ENCODE results near the gene GALNT8. TPM values are rescaled to one million over a fixed set of nuclear protein-coding genes. Genes with fewer than 3 reads are reported as not detected.

The GALNT8 gene
- total and polyA plus RNA-seq, 9 of the 15 experiments (the other 6 are each of a cell fraction or from before 2014, with no cell fraction given) = 0.11 to 0.23 (median 0.21) TPM; not detected in 6

DNA sequence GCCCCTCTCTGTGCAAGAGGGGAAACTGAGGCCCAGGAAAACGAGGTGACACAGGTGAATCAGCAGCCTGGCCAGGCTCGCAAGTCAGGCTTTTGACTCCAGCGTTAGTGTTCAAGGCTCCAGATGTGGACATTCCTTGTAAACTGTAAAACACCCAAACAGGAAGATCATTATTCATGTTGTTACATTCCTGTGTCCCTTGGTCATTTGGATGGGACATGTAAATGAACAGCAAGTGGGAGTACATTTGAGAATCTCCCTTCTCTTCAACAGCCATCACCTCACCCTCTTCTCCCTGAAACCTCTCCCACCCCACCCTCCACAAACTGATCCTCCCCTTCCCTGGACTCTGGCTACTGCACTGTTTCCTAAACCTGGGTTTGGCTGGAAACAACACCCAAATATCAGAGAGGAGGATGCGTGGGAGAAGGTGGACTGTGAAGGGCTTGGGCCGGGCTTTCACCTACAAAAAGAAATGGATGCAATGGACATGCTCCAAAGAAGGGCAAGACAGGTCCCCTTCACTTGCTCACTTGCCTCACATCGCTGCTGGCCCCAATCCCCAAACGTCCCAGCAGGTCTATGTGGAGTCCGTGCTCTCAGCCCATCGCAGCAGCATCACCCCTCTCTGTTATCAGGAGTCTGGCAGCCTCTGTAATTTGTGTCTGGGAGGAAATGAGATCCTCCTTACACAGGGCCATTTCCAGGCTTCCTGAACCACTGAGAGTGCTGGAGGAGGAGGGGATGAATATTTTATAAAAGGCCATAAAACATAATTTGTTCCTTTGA lies 76.7 kb downstream of the GALNT8 start:
- BruUV-seq (replicated peaks) = no TSS peak
- ChIA-PET CTCF (ENCODE audit: low intra/inter-chr PET ratio) (no interaction called here), POLR2A (no interaction called here)
- in situ Hi-C loops (cut with MboI) (no loop called here), intact Hi-C loops (cut with micrococcal nuclease) (no loop called here)
- Histone ChIP-seq H3K4me2 (ENCODE audit: insufficient read depth, low read length) (no peak overlapping the region), H3K9ac (ENCODE audit: insufficient read depth in 1 of 2, low read depth in 2 of 2, low read length in 2 of 2) (no peak overlapping the region), H3K27ac (ENCODE audit: extremely low read depth, low read depth, low read length) (no peak overlapping the region), H3K27me3 (ENCODE audit: control insufficient read depth in 2 of 2, insufficient read depth in 2 of 2, low read length in 2 of 2) (peaks cover 0 to 4% of the 10 kb centered on the region in 2 experiments; a peak in 1 of 5 replicates), H3K9me1 (ENCODE audit: control insufficient read depth, insufficient read depth, low read length) (no peaks in the 10 kb centered on the region), H3K9me3 (replicated peaks; ENCODE audit: control insufficient read depth, insufficient read depth, low read depth, low read length) (no peaks in the 10 kb centered on the region), H3K4me3 (no peak overlapping the region), H3K36me3 (ENCODE audit: control insufficient read depth, insufficient read depth, low read length) (no peaks in the 10 kb centered on the region), H2AFZ (ENCODE audit: low read depth, low read length) (no peak overlapping the region), H4K20me1 (replicated peaks; ENCODE audit: control insufficient read depth, insufficient read depth, low read length) (no peaks in the 10 kb centered on the region), H3K79me2 (ENCODE audit: control insufficient read depth, insufficient read depth, low read length) (no peaks in the 10 kb centered on the region), H3K4me1 (replicated peaks in 1 of 2; ENCODE audit: control insufficient read depth in 2 of 2, insufficient read depth in 2 of 2, low read length in 2 of 2) (no peaks in the 10 kb centered on the region)
- ATAC-seq (no peak), FAIRE-seq (no peak), DNase-seq (ENCODE audit: extremely low read depth in 1 of 4, low spot score in 3 of 4) (no peak)
- no peak for TF ChIP-seq RBM22 (IDR thresholded peaks at IDR 0.05; ENCODE audit: low read depth, low read length, poor library complexity, severe bottlenecking)
- no peak for TF ChIP-seq FOSL1 (tag; conservative IDR thresholded peaks at IDR 0.05)
- no peak for TF ChIP-seq ZNF445 (CRISPR knock-in tag; IDR thresholded peaks at IDR 0.05; ENCODE audit: low read depth)
- no peak for TF ChIP-seq CTBP1 (IDR thresholded peaks at IDR 0.05; ENCODE audit: borderline replicate concordance)
- no peak for TF ChIP-seq ZEB2 (IDR thresholded peaks at IDR 0.05)
- TF ChIP-seq ARHGAP35 (IDR thresholded peaks at IDR 0.05; ENCODE audit: partially characterized antibody) = no peak
- TF ChIP-seq IFI16 (CRISPR knock-in tag; IDR thresholded peaks at IDR 0.05) = no peak
- TF ChIP-seq RUNX1 (IDR thresholded peaks at IDR 0.05; ENCODE audit: low read depth) = no peak
- TF ChIP-seq EGR1 (conservative IDR thresholded peaks at IDR 0.05) = no peak
- TF ChIP-seq EHMT2 (IDR thresholded peaks at IDR 0.05) = no peak
- TF ChIP-seq ZNF780A (CRISPR knock-in tag; IDR thresholded peaks at IDR 0.05) = no peak
- TF ChIP-seq KDM1A (IDR thresholded peaks at IDR 0.05) = no peak
- TF ChIP-seq, protein P1, sequence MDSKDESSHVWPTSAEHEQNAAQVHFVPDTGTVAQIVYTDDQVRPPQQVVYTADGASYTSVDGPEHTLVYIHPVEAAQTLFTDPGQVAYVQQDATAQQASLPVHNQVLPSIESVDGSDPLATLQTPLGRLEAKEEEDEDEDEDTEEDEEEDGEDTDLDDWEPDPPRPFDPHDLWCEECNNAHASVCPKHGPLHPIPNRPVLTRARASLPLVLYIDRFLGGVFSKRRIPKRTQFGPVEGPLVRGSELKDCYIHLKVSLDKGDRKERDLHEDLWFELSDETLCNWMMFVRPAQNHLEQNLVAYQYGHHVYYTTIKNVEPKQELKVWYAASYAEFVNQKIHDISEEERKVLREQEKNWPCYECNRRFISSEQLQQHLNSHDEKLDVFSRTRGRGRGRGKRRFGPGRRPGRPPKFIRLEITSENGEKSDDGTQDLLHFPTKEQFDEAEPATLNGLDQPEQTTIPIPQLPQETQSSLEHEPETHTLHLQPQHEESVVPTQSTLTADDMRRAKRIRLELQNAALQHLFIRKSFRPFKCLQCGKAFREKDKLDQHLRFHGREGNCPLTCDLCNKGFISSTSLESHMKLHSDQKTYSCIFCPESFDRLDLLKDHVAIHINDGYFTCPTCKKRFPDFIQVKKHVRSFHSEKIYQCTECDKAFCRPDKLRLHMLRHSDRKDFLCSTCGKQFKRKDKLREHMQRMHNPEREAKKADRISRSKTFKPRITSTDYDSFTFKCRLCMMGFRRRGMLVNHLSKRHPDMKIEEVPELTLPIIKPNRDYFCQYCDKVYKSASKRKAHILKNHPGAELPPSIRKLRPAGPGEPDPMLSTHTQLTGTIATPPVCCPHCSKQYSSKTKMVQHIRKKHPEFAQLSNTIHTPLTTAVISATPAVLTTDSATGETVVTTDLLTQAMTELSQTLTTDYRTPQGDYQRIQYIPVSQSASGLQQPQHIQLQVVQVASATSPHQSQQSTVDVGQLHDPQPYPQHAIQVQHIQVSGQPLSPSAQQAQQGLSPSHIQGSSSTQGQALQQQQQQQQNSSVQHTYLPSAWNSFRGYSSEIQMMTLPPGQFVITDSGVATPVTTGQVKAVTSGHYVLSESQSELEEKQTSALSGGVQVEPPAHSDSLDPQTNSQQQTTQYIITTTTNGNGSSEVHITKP (IDR thresholded peaks at IDR 0.05; ENCODE audit: partially characterized antibody) = no peak
- TF ChIP-seq, protein P2, sequence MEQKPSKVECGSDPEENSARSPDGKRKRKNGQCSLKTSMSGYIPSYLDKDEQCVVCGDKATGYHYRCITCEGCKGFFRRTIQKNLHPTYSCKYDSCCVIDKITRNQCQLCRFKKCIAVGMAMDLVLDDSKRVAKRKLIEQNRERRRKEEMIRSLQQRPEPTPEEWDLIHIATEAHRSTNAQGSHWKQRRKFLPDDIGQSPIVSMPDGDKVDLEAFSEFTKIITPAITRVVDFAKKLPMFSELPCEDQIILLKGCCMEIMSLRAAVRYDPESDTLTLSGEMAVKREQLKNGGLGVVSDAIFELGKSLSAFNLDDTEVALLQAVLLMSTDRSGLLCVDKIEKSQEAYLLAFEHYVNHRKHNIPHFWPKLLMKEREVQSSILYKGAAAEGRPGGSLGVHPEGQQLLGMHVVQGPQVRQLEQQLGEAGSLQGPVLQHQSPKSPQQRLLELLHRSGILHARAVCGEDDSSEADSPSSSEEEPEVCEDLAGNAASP (IDR thresholded peaks at IDR 0.05) = no peak
- TF ChIP-seq, protein P3, sequence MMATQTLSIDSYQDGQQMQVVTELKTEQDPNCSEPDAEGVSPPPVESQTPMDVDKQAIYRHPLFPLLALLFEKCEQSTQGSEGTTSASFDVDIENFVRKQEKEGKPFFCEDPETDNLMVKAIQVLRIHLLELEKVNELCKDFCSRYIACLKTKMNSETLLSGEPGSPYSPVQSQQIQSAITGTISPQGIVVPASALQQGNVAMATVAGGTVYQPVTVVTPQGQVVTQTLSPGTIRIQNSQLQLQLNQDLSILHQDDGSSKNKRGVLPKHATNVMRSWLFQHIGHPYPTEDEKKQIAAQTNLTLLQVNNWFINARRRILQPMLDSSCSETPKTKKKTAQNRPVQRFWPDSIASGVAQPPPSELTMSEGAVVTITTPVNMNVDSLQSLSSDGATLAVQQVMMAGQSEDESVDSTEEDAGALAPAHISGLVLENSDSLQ (IDR thresholded peaks at IDR 0.05) = no peak
- no peak for TF ChIP-seq SMAD1 (IDR thresholded peaks at IDR 0.05; ENCODE audit: low read depth, low read length, partially characterized antibody)
- TF ChIP-seq ZNF79 (CRISPR knock-in tag; IDR thresholded peaks at IDR 0.05; ENCODE audit: low read depth) = no peak
- no peak for TF ChIP-seq MYBL2 (IDR thresholded peaks at IDR 0.05; ENCODE audit: low read depth)
- TF ChIP-seq MYBL2 (CRISPR knock-in tag; IDR thresholded peaks at IDR 0.05; ENCODE audit: borderline replicate concordance) = no peak
- 0% methylated on average over 6 of the region's 9 CpGs for WGBS (ENCODE audit: insufficient coverage, low coverage, missing lambda C conversion rate)

All from K562 (cell line).